Body of pancreas (tissue), 4 donors: Measurements from ENCODE around the gene ACSS2. TPM values are rescaled to one million over a fixed set of nuclear protein-coding genes. Genes with fewer than 3 reads are reported as not detected.

Source experiments
- ATAC-seq: fragments of 150-250 bp; one replicate; pipeline ENCODE4 v1.9.1; 2016
- DNase-seq, 4 donors: peaks; one replicate each; pipeline ENCODE4 v3.0.0-alpha.2; 2019
- H3K27ac ChIP-seq, 4 donors: fragments of 200-600 bp; sonication (generic); 1 replicate in 3 of 4; 2 replicates in 1 of 4; pipeline versions ENCODE4 v1.5.1 to v1.6.1; 2016 to 2019; ENCODE audit warnings: mild to moderate bottlenecking in 1 of 4, mixed read lengths in 1 of 4, moderate library complexity in 1 of 4
- H3K27me3 ChIP-seq, 2 donors: fragments of 200-600 bp; sonication (generic); one replicate each; pipeline ENCODE4 v1.6.0; 2016; ENCODE audit warnings: mild to moderate bottlenecking in 1 of 2
- H3K36me3 ChIP-seq, 2 donors: fragments of 200-600 bp; sonication (generic); replicated peaks in 1 of 2; 2 replicates each; pipeline ENCODE4 v1.5.1; 2016; ENCODE audit warnings: low read depth in 2 of 2; ENCODE audit not compliant: insufficient read depth in 1 of 2
- H3K4me1 ChIP-seq: fragments of 200-600 bp; sonication (generic); one replicate; pipeline ENCODE4 v1.6.0; 2016
- H3K4me3 ChIP-seq, 2 donors: fragments of 200-600 bp; sonication (generic); 1 replicate in 1 of 2; 2 replicates in 1 of 2; pipeline ENCODE4 v1.5.1; 2016 to 2019
- H3K9me3 ChIP-seq, 3 donors: fragments of 200-600 bp; sonication (generic); 1 replicate in 2 of 3; 2 replicates in 1 of 3; pipeline ENCODE4 v1.5.1; 2016
- CTCF ChIP-seq, 7 experiments: fragments of 450-650 bp in 4 of 7; fragments of 200-600 bp in 3 of 7; sonication (generic) in 3 of 7; IDR thresholded peaks; one replicate each; pipeline ENCODE4 v1.5.1; 2016 to 2019; ENCODE audit warnings: antibody characterized with exemption in 7 of 7
- POLR2A ChIP-seq, 3 donors: fragments of 450-650 bp; IDR thresholded peaks; one replicate each; pipeline ENCODE4 v1.6.1; 2016; ENCODE audit warnings: antibody characterized with exemption in 3 of 3, mild to moderate bottlenecking in 2 of 3
- WGBS, 2 donors: methylation state at CpG; one replicate each; pipeline ENCODE4 v1.1.5; 2017; 5-methylcytosine and 5-hydroxymethylcytosine counted together
- intact Hi-C: fragments of 100-400 bp; cut with DNase I; formaldehyde crosslinking; loops from one replicate; pipeline ENCODE4 v1.15.1; 2023
- total RNA-seq, 2 donors: library from RNA; depleted of rRNA; stranded (reverse); fragments of >200 nt; gene quantifications; one replicate each; pipeline ENCODE4 v1.1.0, GENCODE V29; 2016

ACSS2 gene
- total RNA-seq, 2 donors from 2014 or later, result 33.9 to 78.1 TPM

GRCh38 chr20:34956041-34956458, 79.6 kb downstream of the ACSS2 start:
- ATAC-seq (no peak), DNase-seq (no peak)
- no peaks in the 10 kb centered on the region for H3K36me3 ChIP-seq
- intact Hi-C loops, result no loop called here
- TF ChIP-seq POLR2A (IDR thresholded peaks at IDR 0.05), result no peak
- no peak for TF ChIP-seq CTCF (IDR thresholded peaks at IDR 0.05)
- peak overlapping the region in 1 of 2 donors; percentile 23 for H3K4me3 ChIP-seq
- H3K27ac ChIP-seq, result peak overlapping the region; percentile 81 to 85 (median 82)
- H3K27me3 ChIP-seq, result no peaks in the 10 kb centered on the region
- H3K9me3 ChIP-seq, result no peaks in the 10 kb centered on the region
- peaks cover 13% of the 10 kb centered on the region for H3K4me1 ChIP-seq
- 7% methylated on average over 6 of the region's 6 CpGs for WGBS, 2 donors

GRCh38 chr20:34956751-34957472, 80.5 kb downstream of the ACSS2 start:
- 80 to 87% methylated on average over 21 of the region's 21 CpGs for WGBS, 2 donors
- Histone ChIP-seq H3K27me3 (no peaks in the 10 kb centered on the region), H3K9me3 (no peaks in the 10 kb centered on the region), H3K27ac (no peak overlapping the region), H3K4me3 (no peak overlapping the region), H3K36me3 (no peaks in the 10 kb centered on the region), H3K4me1 (peaks cover 13% of the 10 kb centered on the region)
- intact Hi-C loops, result no loop called here
- DNase-seq, result no peak
- TF ChIP-seq POLR2A (IDR thresholded peaks at IDR 0.05) (no peak), CTCF (IDR thresholded peaks at IDR 0.05) (no peak)
- no peak for ATAC-seq

GRCh38 chr20:34964486-34964885, 88.1 kb downstream of the ACSS2 start:
- Histone ChIP-seq H3K27me3 (no peaks in the 10 kb centered on the region), H3K4me3 (no peak overlapping the region), H3K36me3 (no peaks in the 10 kb centered on the region), H3K27ac (no peak overlapping the region), H3K9me3 (no peaks in the 10 kb centered on the region), H3K4me1 (no peaks in the 10 kb centered on the region)
- TF ChIP-seq POLR2A (IDR thresholded peaks at IDR 0.05) (no peak), CTCF (IDR thresholded peaks at IDR 0.05) (no peak)
- intact Hi-C loops, result loop anchor here (5.0 kb wide), 1 partner anchor 92 kb away; the partner anchor contains the start of gene GGT7
- no peak for ATAC-seq
- WGBS, 2 donors, result 84 to 94% methylated on average over 5 of the region's 5 CpGs
- no peak for DNase-seq

GRCh38 chr20:34965051-34965450, 88.6 kb downstream of the ACSS2 start:
- H3K27me3 ChIP-seq, result no peaks in the 10 kb centered on the region
- H3K27ac ChIP-seq, result no peak overlapping the region
- no peaks in the 10 kb centered on the region for H3K9me3 ChIP-seq
- H3K4me3 ChIP-seq, result no peak overlapping the region
- DNase-seq (no peak), ATAC-seq (no peak)
- 93 to 95% methylated on average over 5 of the region's 5 CpGs for WGBS, 2 donors
- TF ChIP-seq POLR2A (IDR thresholded peaks at IDR 0.05) (no peak), CTCF (IDR thresholded peaks at IDR 0.05) (no peak)
- intact Hi-C loops, result no loop called here
- H3K4me1 ChIP-seq, result no peaks in the 10 kb centered on the region
- no peaks in the 10 kb centered on the region for H3K36me3 ChIP-seq

GRCh38 chr20:34967421-34967820, 91.0 kb downstream of the ACSS2 start:
- DNase-seq (no peak), ATAC-seq (no peak)
- no peaks in the 10 kb centered on the region for H3K36me3 ChIP-seq
- H3K27me3 ChIP-seq, result no peaks in the 10 kb centered on the region
- no peak overlapping the region for H3K27ac ChIP-seq
- no peaks in the 10 kb centered on the region for H3K4me1 ChIP-seq
- no peaks in the 10 kb centered on the region for H3K9me3 ChIP-seq
- no peak overlapping the region for H3K4me3 ChIP-seq
- 75 to 89% methylated on average over 4 to 5 of the region's 5 CpGs for WGBS, 2 donors
- TF ChIP-seq POLR2A (IDR thresholded peaks at IDR 0.05) (no peak), CTCF (IDR thresholded peaks at IDR 0.05) (no peak)
- intact Hi-C loops, result no loop called here
